Neural progenitor cell (in vitro differentiated cells): ENCODE data around the gene ZFAND5. TPM values are rescaled to one million over a fixed set of nuclear protein-coding genes. Genes with fewer than 3 reads are reported as not detected.

ENCODE experiments used
- DNase-seq: peaks from one replicate; pipeline ENCODE4 v3.0.0-alpha.2; 2016; ENCODE audit warnings: low spot score
- H2AFZ ChIP-seq: fragments of 200-600 bp; sonication (generic); replicated peaks from 2 replicates; pipeline ENCODE4 v1.6.1; 2016; ENCODE audit warnings: antibody characterized with exemption
- H3F3A ChIP-seq: fragments of 200-600 bp; sonication (generic); 2 replicates; pipeline ENCODE4 v1.6.1; 2016; ENCODE audit warnings: antibody characterized with exemption, low read depth
- H3K27ac ChIP-seq: fragments of 200-600 bp; sonication (generic); 2 replicates; pipeline ENCODE4 v1.5.1; 2016; ENCODE audit warnings: mild to moderate bottlenecking
- H3K27me3 ChIP-seq: fragments of 200-600 bp; sonication (generic); 2 replicates; pipeline ENCODE4 v1.6.1; 2016; ENCODE audit warnings: mild to moderate bottlenecking, moderate library complexity
- H3K36me3 ChIP-seq: fragments of 200-600 bp; sonication (generic); 2 replicates; pipeline ENCODE4 v1.5.1; 2016
- H3K4me1 ChIP-seq: fragments of 200-600 bp; sonication (generic); 2 replicates; pipeline ENCODE4 v1.6.1; 2016; ENCODE audit warnings: mixed run types
- H3K4me2 ChIP-seq: fragments of 200-600 bp; sonication (generic); 2 replicates; pipeline ENCODE4 v1.6.1; 2016
- H3K4me3 ChIP-seq: fragments of 200-600 bp; sonication (generic); 2 replicates; pipeline ENCODE4 v1.5.1; 2016
- H3K79me2 ChIP-seq: fragments of 200-600 bp; sonication (generic); 2 replicates; pipeline ENCODE4 v1.6.1; 2016; ENCODE audit warnings: low read depth
- H3K9ac ChIP-seq: fragments of 200-600 bp; sonication (generic); 2 replicates; pipeline ENCODE4 v1.6.1; 2016
- H3K9me3 ChIP-seq: fragments of 200-600 bp; sonication (generic); 2 replicates; pipeline ENCODE4 v1.5.1; 2016; ENCODE audit warnings: low read depth
- H4K20me1 ChIP-seq: fragments of 200-600 bp; sonication (generic); 2 replicates; pipeline ENCODE4 v1.6.1; 2016; ENCODE audit warnings: low read depth
- H3K27ac Mint-ChIP-seq: 3 replicates; pipeline ENCODE4 v1.8.0; 2021; ENCODE audit warnings: mixed read lengths
- H3K27me3 Mint-ChIP-seq: 2 replicates; pipeline ENCODE4 v1.8.0; 2022; ENCODE audit warnings: low read depth, mild to moderate bottlenecking, inconsistent platforms, moderate library complexity, mixed read lengths; ENCODE audit not compliant: insufficient read depth
- H3K36me3 Mint-ChIP-seq: 3 replicates; pipeline ENCODE4 v1.8.0; 2021; ENCODE audit warnings: mixed read lengths
- H3K4me1 Mint-ChIP-seq: 3 replicates; pipeline ENCODE4 v1.8.0; 2021; ENCODE audit warnings: mixed read lengths
- H3K4me3 Mint-ChIP-seq: 3 replicates; pipeline ENCODE4 v1.8.0; 2021; ENCODE audit warnings: mild to moderate bottlenecking, moderate library complexity, mixed read lengths
- H3K9me3 Mint-ChIP-seq: 3 replicates; pipeline ENCODE4 v1.8.0; 2020; ENCODE audit warnings: mixed read lengths
- EZH2 ChIP-seq: fragments of 200-600 bp; sonication (generic); IDR thresholded peaks from 2 replicates; pipeline ENCODE4 v1.6.1; 2017; ENCODE audit warnings: antibody characterized with exemption, mild to moderate bottlenecking, moderate library complexity
- EZH2phosphoT487 ChIP-seq: fragments of 200-600 bp; sonication (generic); IDR thresholded peaks from 2 replicates; pipeline ENCODE4 v1.6.1; 2017; ENCODE audit warnings: antibody characterized with exemption
- total RNA-seq: library from RNA; depleted of rRNA; stranded (reverse); fragments of >200 nt; gene quantifications from 2 replicates; pipeline ENCODE4 v1.2.3, GENCODE V29; 2015; ENCODE audit warnings: low replicate concordance
- TF ChIP-seq, protein P1 (sequence below): fragments of 200-600 bp; sonication (generic); IDR thresholded peaks from 2 replicates; pipeline ENCODE4 v1.5.1; 2017; ENCODE audit warnings: antibody characterized with exemption, mild to moderate bottlenecking

The ZFAND5 gene
- total RNA-seq, 1 donor from 2014 or later, result 162 TPM

DNA sequence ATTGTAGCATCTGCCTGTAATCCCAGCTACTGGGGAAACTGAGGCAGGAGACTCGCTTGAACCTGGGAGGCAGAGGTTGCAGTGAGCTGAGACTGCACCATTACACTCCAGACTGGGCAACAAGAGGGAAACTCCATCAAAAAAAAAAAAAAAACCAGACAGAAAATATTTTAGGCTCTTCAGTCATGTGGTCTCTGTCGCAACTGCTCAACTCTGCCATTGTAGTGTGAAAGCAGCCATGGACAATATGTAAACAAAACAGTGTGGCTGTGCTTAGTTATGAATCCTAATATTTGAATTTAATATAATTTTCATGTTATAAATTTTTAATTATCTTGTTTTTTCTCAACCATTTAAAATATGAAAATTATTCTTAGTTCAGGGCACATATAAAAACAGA is 38.4 kb downstream of the ZFAND5 start:
- H3K4me3 Mint-ChIP-seq, result no peak overlapping the region
- Histone ChIP-seq H4K20me1 (no peaks in the 10 kb centered on the region), H3F3A (no peaks in the 10 kb centered on the region)

DNA sequence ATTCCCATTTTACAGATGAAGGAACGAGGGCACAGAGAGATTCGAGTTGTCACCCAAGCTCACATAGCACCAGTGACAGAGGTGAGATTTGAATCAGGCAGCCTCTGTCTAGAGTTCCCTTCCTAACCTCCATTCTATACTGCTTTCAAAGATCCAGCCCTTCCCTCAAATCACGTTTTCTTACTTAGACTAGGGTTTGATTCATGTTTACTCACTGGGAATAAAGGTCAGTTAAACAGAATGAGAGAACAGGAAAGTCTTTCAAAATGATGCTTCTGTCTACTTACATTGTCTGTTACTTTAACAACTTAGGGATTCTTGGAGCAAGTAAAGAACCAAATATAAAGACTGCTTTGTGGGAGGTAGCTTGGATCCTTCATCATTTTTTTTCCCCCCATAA is 40.0 kb downstream of the ZFAND5 start:
- no peak overlapping the region for H3K4me3 Mint-ChIP-seq
- Histone ChIP-seq H3K36me3 (no peaks in the 10 kb centered on the region), H3K79me2 (no peaks in the 10 kb centered on the region), H3K27ac (no peak overlapping the region), H3K27me3 (no peaks in the 10 kb centered on the region), H3K4me2 (no peak overlapping the region), H3K4me3 (no peak overlapping the region), H3K4me1 (no peaks in the 10 kb centered on the region), H4K20me1 (no peaks in the 10 kb centered on the region), H3F3A (no peaks in the 10 kb centered on the region), H3K9me3 (no peaks in the 10 kb centered on the region), H2AFZ (peak overlapping the region; percentile 9), H3K9ac (no peak overlapping the region)
- no peaks in the 10 kb centered on the region for H3K36me3 Mint-ChIP-seq
- H3K4me1 Mint-ChIP-seq, result no peaks in the 10 kb centered on the region
- no peak for DNase-seq
- H3K9me3 Mint-ChIP-seq, result peaks cover 15% of the 10 kb centered on the region
- H3K27ac Mint-ChIP-seq, result no peak overlapping the region
- TF ChIP-seq EZH2 (no peak), EZH2phosphoT487 (no peak)
- TF ChIP-seq, protein P1, sequence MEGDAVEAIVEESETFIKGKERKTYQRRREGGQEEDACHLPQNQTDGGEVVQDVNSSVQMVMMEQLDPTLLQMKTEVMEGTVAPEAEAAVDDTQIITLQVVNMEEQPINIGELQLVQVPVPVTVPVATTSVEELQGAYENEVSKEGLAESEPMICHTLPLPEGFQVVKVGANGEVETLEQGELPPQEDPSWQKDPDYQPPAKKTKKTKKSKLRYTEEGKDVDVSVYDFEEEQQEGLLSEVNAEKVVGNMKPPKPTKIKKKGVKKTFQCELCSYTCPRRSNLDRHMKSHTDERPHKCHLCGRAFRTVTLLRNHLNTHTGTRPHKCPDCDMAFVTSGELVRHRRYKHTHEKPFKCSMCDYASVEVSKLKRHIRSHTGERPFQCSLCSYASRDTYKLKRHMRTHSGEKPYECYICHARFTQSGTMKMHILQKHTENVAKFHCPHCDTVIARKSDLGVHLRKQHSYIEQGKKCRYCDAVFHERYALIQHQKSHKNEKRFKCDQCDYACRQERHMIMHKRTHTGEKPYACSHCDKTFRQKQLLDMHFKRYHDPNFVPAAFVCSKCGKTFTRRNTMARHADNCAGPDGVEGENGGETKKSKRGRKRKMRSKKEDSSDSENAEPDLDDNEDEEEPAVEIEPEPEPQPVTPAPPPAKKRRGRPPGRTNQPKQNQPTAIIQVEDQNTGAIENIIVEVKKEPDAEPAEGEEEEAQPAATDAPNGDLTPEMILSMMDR, result no peak
- H3K27me3 Mint-ChIP-seq, result peaks cover 9% of the 10 kb centered on the region

More for the DNA sequence above, 38.4 kb downstream of the ZFAND5 start:
- Histone ChIP-seq H3K27ac (no peak overlapping the region), H3K9me3 (no peaks in the 10 kb centered on the region), H2AFZ (no peak overlapping the region), H3K79me2 (no peaks in the 10 kb centered on the region), H3K4me2 (no peak overlapping the region), H3K4me3 (no peak overlapping the region), H3K36me3 (no peaks in the 10 kb centered on the region), H3K4me1 (no peaks in the 10 kb centered on the region), H3K9ac (no peak overlapping the region), H3K27me3 (no peaks in the 10 kb centered on the region)
- TF ChIP-seq, protein P1, result no peak
- TF ChIP-seq EZH2 (no peak), EZH2phosphoT487 (no peak)
- DNase-seq, result no peak
- no peaks in the 10 kb centered on the region for H3K4me1 Mint-ChIP-seq
- H3K27me3 Mint-ChIP-seq, result peaks cover 6% of the 10 kb centered on the region
- H3K27ac Mint-ChIP-seq, result no peak overlapping the region
- H3K36me3 Mint-ChIP-seq, result no peaks in the 10 kb centered on the region
- peaks cover 15% of the 10 kb centered on the region for H3K9me3 Mint-ChIP-seq

DNA sequence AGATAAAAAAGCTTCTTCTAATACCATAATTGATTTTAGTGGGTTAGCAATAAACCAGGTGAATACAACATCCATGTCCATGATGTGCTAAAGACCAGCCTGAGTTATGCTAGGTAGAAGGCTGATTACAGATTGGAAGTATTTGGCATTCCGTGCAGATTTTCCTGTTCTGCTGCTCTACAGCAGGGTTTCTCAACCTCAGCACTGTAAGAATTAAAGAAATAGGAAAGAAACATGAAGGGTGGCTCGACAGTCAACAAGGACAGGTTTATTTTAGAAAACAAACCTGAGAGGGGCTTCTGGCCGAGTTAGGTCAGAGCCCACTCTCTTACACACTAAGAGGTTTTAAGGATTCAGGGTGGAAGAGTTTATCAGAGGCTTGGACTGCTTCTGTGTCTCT is 42.3 kb downstream of the ZFAND5 start:
- no peak for TF ChIP-seq EZH2phosphoT487
- TF ChIP-seq EZH2, result no peak
- H3K4me1 Mint-ChIP-seq, result no peaks in the 10 kb centered on the region
- Histone ChIP-seq H3K79me2 (no peaks in the 10 kb centered on the region), H3K4me1 (no peaks in the 10 kb centered on the region), H3K27me3 (no peaks in the 10 kb centered on the region), H3K36me3 (no peaks in the 10 kb centered on the region), H3F3A (no peaks in the 10 kb centered on the region), H3K4me3 (no peak overlapping the region), H3K9ac (no peak overlapping the region), H3K27ac (no peak overlapping the region), H3K9me3 (no peaks in the 10 kb centered on the region), H4K20me1 (no peaks in the 10 kb centered on the region), H2AFZ (no peak overlapping the region), H3K4me2 (no peak overlapping the region)
- H3K27me3 Mint-ChIP-seq, result peaks cover 5% of the 10 kb centered on the region
- no peak overlapping the region for H3K4me3 Mint-ChIP-seq
- no peak for DNase-seq
- H3K27ac Mint-ChIP-seq, result no peak overlapping the region
- no peaks in the 10 kb centered on the region for H3K36me3 Mint-ChIP-seq
- H3K9me3 Mint-ChIP-seq, result peaks cover 15% of the 10 kb centered on the region

DNA sequence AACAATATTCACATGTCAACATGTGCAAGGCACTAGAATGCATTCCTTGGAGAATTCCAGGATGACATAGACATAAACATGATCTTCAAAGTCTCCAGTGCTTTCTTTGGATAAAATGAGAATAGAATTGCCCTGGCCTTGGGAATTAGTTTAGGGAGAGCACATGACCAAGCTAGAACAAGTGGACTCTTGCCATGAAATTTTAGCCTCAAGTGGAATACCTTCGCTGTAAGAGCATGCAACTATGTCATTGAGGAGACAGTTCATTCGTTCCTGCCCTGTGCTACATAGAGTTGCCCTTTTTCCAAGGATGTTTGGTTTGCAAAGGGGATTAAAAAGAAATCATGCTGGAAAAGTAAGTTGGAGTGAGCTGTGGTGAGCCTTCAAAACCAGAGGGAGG is 42.7 kb downstream of the ZFAND5 start:
- Histone ChIP-seq H3K79me2 (no peaks in the 10 kb centered on the region), H3K27me3 (no peaks in the 10 kb centered on the region), H3K4me1 (no peaks in the 10 kb centered on the region), H3K9me3 (no peaks in the 10 kb centered on the region), H3K36me3 (no peaks in the 10 kb centered on the region), H3K27ac (no peak overlapping the region), H3K4me2 (no peak overlapping the region), H3K9ac (no peak overlapping the region), H4K20me1 (no peaks in the 10 kb centered on the region), H3F3A (no peaks in the 10 kb centered on the region), H3K4me3 (no peak overlapping the region), H2AFZ (no peak overlapping the region)
- H3K9me3 Mint-ChIP-seq, result peaks cover 15% of the 10 kb centered on the region
- no peaks in the 10 kb centered on the region for H3K36me3 Mint-ChIP-seq
- DNase-seq, result no peak
- H3K27me3 Mint-ChIP-seq, result peaks cover 3% of the 10 kb centered on the region
- no peaks in the 10 kb centered on the region for H3K4me1 Mint-ChIP-seq
- TF ChIP-seq EZH2, result no peak
- TF ChIP-seq, protein P1, result no peak
- TF ChIP-seq EZH2phosphoT487, result no peak
- H3K4me3 Mint-ChIP-seq, result no peak overlapping the region
- no peak overlapping the region for H3K27ac Mint-ChIP-seq
